Keratinocyte (primary cell): ENCODE results near the gene INO80D. TPM values are rescaled to one million over a fixed set of nuclear protein-coding genes. Genes with fewer than 3 reads are reported as not detected.

ENCODE experiments used
- DNase-seq: peaks from one replicate; pipeline ENCODE4 v3.0.0-alpha.2; 2011; ENCODE audit warnings: low read depth, missing footprints, low spot score
- FAIRE-seq: peaks from 2 replicates; lab custom pipeline; 2011; peaks lifted over from hg19 to GRCh38; lab: Jason Lieb, UNC
- H2AFZ ChIP-seq: 2 replicates; pipeline ENCODE4 v1.6.0; 2012; ENCODE audit warnings: low read length, control low read depth, inconsistent platforms; ENCODE audit not compliant: control insufficient read depth
- H3K27ac ChIP-seq: 2 replicates; pipeline ENCODE4 v1.5.1; 2011; ENCODE audit warnings: low read length; ENCODE audit not compliant: control insufficient read depth, insufficient read depth
- H3K27me3 ChIP-seq: 3 replicates; pipeline ENCODE4 v1.6.0; 2011; ENCODE audit warnings: low read length; ENCODE audit not compliant: control insufficient read depth, insufficient read depth; ENCODE audit errors: extremely low read depth
- H3K36me3 ChIP-seq, 2 experiments: 2 replicates in 1 of 2; 3 replicates in 1 of 2; pipeline ENCODE4 v1.5.1; 2011; ENCODE audit warnings: low read length in 2 of 2, mild to moderate bottlenecking in 1 of 2; ENCODE audit not compliant: control insufficient read depth in 2 of 2, insufficient read depth in 2 of 2; ENCODE audit errors: extremely low read depth in 1 of 2
- H3K4me1 ChIP-seq: 3 replicates; pipeline ENCODE4 v1.5.1; 2011; ENCODE audit warnings: low read length; ENCODE audit not compliant: control insufficient read depth, insufficient read depth; ENCODE audit errors: extremely low read depth
- H3K4me2 ChIP-seq: 3 replicates; pipeline ENCODE4 v1.6.0; 2011; ENCODE audit warnings: low read depth, low read length; ENCODE audit not compliant: control insufficient read depth, insufficient read depth; ENCODE audit errors: extremely low read depth
- H3K4me3 ChIP-seq, 3 experiments: fragments of 200-600 bp in 1 of 3; sonication (generic) in 1 of 3; 2 replicates in 2 of 3; 3 replicates in 1 of 3; pipeline ENCODE4 v1.5.1; 2011 to 2016; ENCODE audit warnings: low read length in 3 of 3, mild to moderate bottlenecking in 3 of 3, control low read depth in 2 of 3, inconsistent platforms in 1 of 3, low read depth in 1 of 3, mixed read lengths in 1 of 3, mixed run types in 1 of 3, moderate library complexity in 1 of 3; ENCODE audit not compliant: control insufficient read depth in 2 of 3, insufficient read depth in 2 of 3; ENCODE audit errors: extremely low read depth in 1 of 3
- H3K79me2 ChIP-seq: 2 replicates; pipeline ENCODE4 v1.6.0; 2012; ENCODE audit warnings: low read length; ENCODE audit not compliant: control insufficient read depth, insufficient read depth
- H3K9ac ChIP-seq: 3 replicates; pipeline ENCODE4 v1.6.0; 2011; ENCODE audit warnings: low read length; ENCODE audit not compliant: control insufficient read depth, insufficient read depth; ENCODE audit errors: extremely low read depth
- H3K9me1 ChIP-seq: 3 replicates; pipeline ENCODE4 v1.6.0; 2011; ENCODE audit warnings: low read length; ENCODE audit not compliant: control insufficient read depth, insufficient read depth; ENCODE audit errors: extremely low read depth
- H3K9me3 ChIP-seq: 2 replicates; pipeline ENCODE4 v1.5.1; 2012; ENCODE audit warnings: low read depth, low read length; ENCODE audit not compliant: control insufficient read depth
- H4K20me1 ChIP-seq: 3 replicates; pipeline ENCODE4 v1.6.0; 2011; ENCODE audit warnings: low read length; ENCODE audit not compliant: control insufficient read depth, insufficient read depth; ENCODE audit errors: extremely low read depth
- EZH2 ChIP-seq: IDR thresholded peaks from one replicate; pipeline ENCODE4 v1.6.1; 2012; ENCODE audit warnings: inconsistent platforms, mild to moderate bottlenecking, low read length, moderate library complexity
- dilution Hi-C: fragments of 300-500 bp; cut with MboI; formaldehyde crosslinking; loops from one replicate; pipeline ENCODE4 v1.7.0; 2020; ENCODE audit warnings: low sequenced_read_pairs; ENCODE audit not compliant: extremely low pct_ligation_motif_present
- polyA plus RNA-seq, 5 experiments: library from polyadenylated mRNA; depleted of rRNA in 3 of 5; stranded (reverse) in 3 of 5; stranded (forward) in 1 of 5; unstranded in 1 of 5; fragments of >200 nt; gene quantifications; 1 replicate in 1 of 5; 2 replicates in 3 of 5; 3 replicates in 1 of 5; pipeline versions ENCODE4 v1.2.1 to v1.2.3, GENCODE V29; 2011 to 2012; ENCODE audit warnings: missing spikeins in 2 of 5, low read depth in 1 of 5, low replicate concordance in 1 of 5
- TF ChIP-seq, protein P1 (sequence below), 3 experiments: IDR thresholded peaks in 1 of 3; conservative IDR thresholded peaks in 1 of 3; optimal IDR thresholded peaks in 1 of 3; 2 replicates in 2 of 3; 3 replicates in 1 of 3; pipeline versions ENCODE3 to v1.5.1; 2011; ENCODE audit warnings: low read length in 3 of 3, mild to moderate bottlenecking in 3 of 3, moderate library complexity in 2 of 3, control low read depth in 1 of 3, inconsistent platforms in 1 of 3; ENCODE audit not compliant: insufficient read depth in 2 of 3; ENCODE audit errors: extremely low read depth in 1 of 3

The INO80D gene
- polyA plus RNA-seq, 1 donor (not counting 4 experiments of a cell fraction or from before 2014, with no cell fraction given) = 4.1 TPM

GRCh38 chr2:205969584-205969983 is 116.4 kb downstream of the INO80D start:
- dilution Hi-C loops = no loop called here
- Histone ChIP-seq H3K4me2 (no peak overlapping the region), H3K4me1 (peaks cover 12% of the 10 kb centered on the region), H3K4me3 (no peak overlapping the region), H3K9me3 (no peaks in the 10 kb centered on the region), H3K79me2 (no peaks in the 10 kb centered on the region), H3K9me1 (no peaks in the 10 kb centered on the region), H3K36me3 (no peaks in the 10 kb centered on the region), H2AFZ (no peak overlapping the region), H4K20me1 (no peaks in the 10 kb centered on the region), H3K27ac (no peak overlapping the region), H3K9ac (no peak overlapping the region), H3K27me3 (no peaks in the 10 kb centered on the region)
- TF ChIP-seq EZH2 = no peak
- TF ChIP-seq, protein P1, sequence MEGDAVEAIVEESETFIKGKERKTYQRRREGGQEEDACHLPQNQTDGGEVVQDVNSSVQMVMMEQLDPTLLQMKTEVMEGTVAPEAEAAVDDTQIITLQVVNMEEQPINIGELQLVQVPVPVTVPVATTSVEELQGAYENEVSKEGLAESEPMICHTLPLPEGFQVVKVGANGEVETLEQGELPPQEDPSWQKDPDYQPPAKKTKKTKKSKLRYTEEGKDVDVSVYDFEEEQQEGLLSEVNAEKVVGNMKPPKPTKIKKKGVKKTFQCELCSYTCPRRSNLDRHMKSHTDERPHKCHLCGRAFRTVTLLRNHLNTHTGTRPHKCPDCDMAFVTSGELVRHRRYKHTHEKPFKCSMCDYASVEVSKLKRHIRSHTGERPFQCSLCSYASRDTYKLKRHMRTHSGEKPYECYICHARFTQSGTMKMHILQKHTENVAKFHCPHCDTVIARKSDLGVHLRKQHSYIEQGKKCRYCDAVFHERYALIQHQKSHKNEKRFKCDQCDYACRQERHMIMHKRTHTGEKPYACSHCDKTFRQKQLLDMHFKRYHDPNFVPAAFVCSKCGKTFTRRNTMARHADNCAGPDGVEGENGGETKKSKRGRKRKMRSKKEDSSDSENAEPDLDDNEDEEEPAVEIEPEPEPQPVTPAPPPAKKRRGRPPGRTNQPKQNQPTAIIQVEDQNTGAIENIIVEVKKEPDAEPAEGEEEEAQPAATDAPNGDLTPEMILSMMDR (optimal IDR thresholded peaks at IDR 0.05 in 1 of 3, IDR thresholded peaks at IDR 0.05 in 1 of 3, conservative IDR thresholded peaks at IDR 0.05 in 1 of 3; ENCODE audit: extremely low read depth in 1 of 3, insufficient read depth in 2 of 3, low read length in 3 of 3) = no peak
- FAIRE-seq (no peak), DNase-seq (no peak)

- no peak for DNase-seq
- Histone ChIP-seq H3K4me1 (peaks cover 12% of the 10 kb centered on the region), H3K27me3 (no peaks in the 10 kb centered on the region), H2AFZ (no peak overlapping the region), H3K9me3 (no peaks in the 10 kb centered on the region), H3K36me3 (no peaks in the 10 kb centered on the region), H3K27ac (no peak overlapping the region), H3K4me2 (no peak overlapping the region), H4K20me1 (no peaks in the 10 kb centered on the region), H3K4me3 (no peak overlapping the region), H3K79me2 (no peaks in the 10 kb centered on the region), H3K9me1 (no peaks in the 10 kb centered on the region), H3K9ac (no peak overlapping the region)
- dilution Hi-C loops = no loop called here
- no peak for TF ChIP-seq EZH2
- TF ChIP-seq, protein P1 (optimal IDR thresholded peaks at IDR 0.05 in 1 of 3, IDR thresholded peaks at IDR 0.05 in 1 of 3, conservative IDR thresholded peaks at IDR 0.05 in 1 of 3; ENCODE audit: extremely low read depth in 1 of 3, insufficient read depth in 2 of 3, low read length in 3 of 3) = no peak
- FAIRE-seq = no peak
These were observed 118.4 kb downstream of the INO80D start for GRCh38 chr2:205967391-205968075.
